ENCODE data around the gene RPL10A.

- TF ChIP-seq CTCF (IDR thresholded peaks at IDR 0.05; ENCODE audit: low read length) (no peak), EZH2 (IDR thresholded peaks at IDR 0.05; ENCODE audit: borderline replicate concordance, low read length) (no peak)
Measured at GRCh38 chr6:35451354-35452182, 16.6 kb upstream of the RPL10A start.

Data from OCI-LY1 (cell line).